ENCODE data around the gene SCAF4. TPM values are rescaled to one million over a fixed set of nuclear protein-coding genes. Genes with fewer than 3 reads are reported as not detected.

The SCAF4 gene
- total and polyA plus RNA-seq, 3 donors from 2014 or later: 44.0 to 50.2 (median 45.3) TPM

DNA sequence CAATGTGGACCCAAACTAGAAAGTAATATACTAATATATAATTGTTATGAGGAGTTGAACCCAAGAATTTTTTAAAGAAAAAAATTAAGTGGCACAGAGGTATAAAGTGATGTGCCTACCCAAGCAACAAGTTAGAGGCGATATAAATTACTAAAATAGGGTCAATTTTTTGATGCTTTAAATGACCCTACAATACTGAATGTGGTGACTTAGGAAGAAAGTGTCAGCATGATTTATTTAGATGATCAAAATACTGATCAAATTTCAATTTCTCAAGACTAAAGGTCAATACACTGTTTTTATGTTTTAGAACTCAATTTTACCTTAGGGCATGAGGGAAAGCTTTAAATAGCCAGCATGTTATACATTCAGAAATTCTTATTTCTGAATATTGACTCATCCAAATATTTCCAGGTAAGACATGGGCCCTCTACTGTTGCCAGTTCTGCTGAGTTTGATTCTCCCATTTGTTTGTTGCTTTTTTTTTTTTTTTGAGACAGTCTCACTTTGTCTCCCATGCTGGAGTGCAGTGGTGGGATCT is 20.1 kb downstream of the SCAF4 start:
- WGBS, 2 donors: 97 to 100% methylated on average over 1 of the region's 1 CpG
- no peak overlapping the region for H3K27ac ChIP-seq
- DNase-seq: no peak
- H3K36me3 ChIP-seq (ENCODE audit: low read depth, missing control alignments): no peaks in the 10 kb centered on the region
- H3K4me1 ChIP-seq: peaks cover 11% of the 10 kb centered on the region
- intact Hi-C loops (cut with DNase I; ENCODE audit: low total_unique reads): no loop called here
- no peaks in the 10 kb centered on the region for H3K27me3 ChIP-seq
- H3K4me3 ChIP-seq: no peak overlapping the region
- H3K9me3 ChIP-seq: no peaks in the 10 kb centered on the region
- TF ChIP-seq POLR2A (IDR thresholded peaks at IDR 0.05): no peak
- TF ChIP-seq, protein P1, sequence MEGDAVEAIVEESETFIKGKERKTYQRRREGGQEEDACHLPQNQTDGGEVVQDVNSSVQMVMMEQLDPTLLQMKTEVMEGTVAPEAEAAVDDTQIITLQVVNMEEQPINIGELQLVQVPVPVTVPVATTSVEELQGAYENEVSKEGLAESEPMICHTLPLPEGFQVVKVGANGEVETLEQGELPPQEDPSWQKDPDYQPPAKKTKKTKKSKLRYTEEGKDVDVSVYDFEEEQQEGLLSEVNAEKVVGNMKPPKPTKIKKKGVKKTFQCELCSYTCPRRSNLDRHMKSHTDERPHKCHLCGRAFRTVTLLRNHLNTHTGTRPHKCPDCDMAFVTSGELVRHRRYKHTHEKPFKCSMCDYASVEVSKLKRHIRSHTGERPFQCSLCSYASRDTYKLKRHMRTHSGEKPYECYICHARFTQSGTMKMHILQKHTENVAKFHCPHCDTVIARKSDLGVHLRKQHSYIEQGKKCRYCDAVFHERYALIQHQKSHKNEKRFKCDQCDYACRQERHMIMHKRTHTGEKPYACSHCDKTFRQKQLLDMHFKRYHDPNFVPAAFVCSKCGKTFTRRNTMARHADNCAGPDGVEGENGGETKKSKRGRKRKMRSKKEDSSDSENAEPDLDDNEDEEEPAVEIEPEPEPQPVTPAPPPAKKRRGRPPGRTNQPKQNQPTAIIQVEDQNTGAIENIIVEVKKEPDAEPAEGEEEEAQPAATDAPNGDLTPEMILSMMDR (IDR thresholded peaks at IDR 0.05): no peak

DNA sequence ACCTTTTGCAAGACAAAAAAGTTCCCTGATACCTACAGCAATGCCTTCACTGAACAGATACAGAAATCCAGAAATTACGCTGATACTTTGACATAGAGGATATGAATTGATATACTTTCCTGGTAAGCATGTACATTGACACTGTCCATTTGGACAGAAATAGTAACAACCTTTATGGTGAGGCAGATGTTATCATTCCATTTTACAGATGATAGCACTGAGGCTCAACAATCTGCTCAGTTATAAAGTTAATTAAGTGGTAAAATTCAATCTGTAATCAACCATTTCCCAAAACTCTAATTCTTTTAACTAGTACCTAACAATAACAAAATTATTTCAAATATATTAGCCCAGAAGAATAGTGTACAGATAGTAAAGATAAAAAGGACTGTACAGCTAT is 20.6 kb downstream of the SCAF4 start:
- TF ChIP-seq POLR2A (IDR thresholded peaks at IDR 0.05): no peak
- TF ChIP-seq, protein P1 (IDR thresholded peaks at IDR 0.05): no peak
- intact Hi-C loops (cut with DNase I; ENCODE audit: low total_unique reads): no loop called here
- H3K36me3 ChIP-seq (ENCODE audit: low read depth, missing control alignments): no peaks in the 10 kb centered on the region
- no peaks in the 10 kb centered on the region for H3K27me3 ChIP-seq
- no peak overlapping the region for H3K4me3 ChIP-seq
- no peak for DNase-seq
- no peaks in the 10 kb centered on the region for H3K9me3 ChIP-seq
- peaks cover 10% of the 10 kb centered on the region for H3K4me1 ChIP-seq
- no peak overlapping the region for H3K27ac ChIP-seq
- 91 to 100% methylated on average over 1 of the region's 1 CpG for WGBS, 2 donors

DNA sequence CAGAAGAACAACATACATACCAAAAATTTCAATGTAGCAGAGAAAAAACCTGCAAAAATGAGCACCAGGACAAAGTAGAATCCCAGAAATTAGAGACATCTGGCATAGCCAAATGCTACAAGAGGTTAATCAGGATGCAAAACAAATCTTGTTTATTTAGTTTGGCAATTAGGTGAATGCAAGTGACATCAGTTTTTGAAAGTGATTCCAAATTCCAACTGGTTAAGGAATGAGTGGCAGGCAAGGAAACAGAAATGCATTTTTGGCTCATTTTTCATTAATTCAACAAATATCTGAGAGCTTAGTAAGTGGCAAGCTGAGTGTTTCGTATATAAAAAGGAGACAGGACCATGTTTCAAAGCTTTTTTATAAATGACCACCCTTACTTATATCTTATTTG is 21.3 kb downstream of the SCAF4 start:
- 57 to 58% methylated on average over 1 of the region's 1 CpG for WGBS, 2 donors
- Histone ChIP-seq H3K4me3 (no peak overlapping the region), H3K27ac (no peak overlapping the region), H3K36me3 (ENCODE audit: low read depth, missing control alignments) (no peaks in the 10 kb centered on the region), H3K4me1 (peaks cover 2% of the 10 kb centered on the region), H3K9me3 (no peaks in the 10 kb centered on the region), H3K27me3 (no peaks in the 10 kb centered on the region)
- no peak for DNase-seq
- intact Hi-C loops (cut with DNase I; ENCODE audit: low total_unique reads): no loop called here
- no peak for TF ChIP-seq POLR2A (IDR thresholded peaks at IDR 0.05)
- TF ChIP-seq, protein P1 (IDR thresholded peaks at IDR 0.05): no peak

DNA sequence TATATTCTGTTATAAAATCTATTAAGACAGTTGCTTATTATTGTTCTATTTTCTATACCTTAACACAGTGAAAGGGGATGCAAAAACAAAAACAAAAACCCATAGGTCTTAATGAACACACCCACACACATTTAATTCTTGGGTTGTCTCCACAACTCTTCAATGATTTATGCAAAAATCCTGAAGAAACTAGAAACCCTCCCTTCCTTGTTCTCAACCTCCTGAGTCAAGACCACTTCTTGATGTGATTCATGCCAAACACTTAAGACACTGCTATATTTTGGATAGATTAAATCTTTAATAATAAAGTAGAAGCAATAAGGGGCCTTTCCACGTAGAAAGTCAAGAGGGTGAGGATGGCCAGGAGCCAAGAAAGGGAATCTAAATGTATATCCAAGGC is 23.4 kb downstream of the SCAF4 start:
- no peaks in the 10 kb centered on the region for H3K9me3 ChIP-seq
- TF ChIP-seq, protein P1 (IDR thresholded peaks at IDR 0.05): no peak
- TF ChIP-seq POLR2A (IDR thresholded peaks at IDR 0.05): no peak
- H3K36me3 ChIP-seq (ENCODE audit: low read depth, missing control alignments): no peaks in the 10 kb centered on the region
- H3K27me3 ChIP-seq: no peaks in the 10 kb centered on the region
- H3K4me1 ChIP-seq: no peaks in the 10 kb centered on the region
- no peak for DNase-seq
- WGBS, 2 donors: 52 to 70% methylated on average over 1 of the region's 1 CpG
- intact Hi-C loops (cut with DNase I; ENCODE audit: low total_unique reads): no loop called here
- no peak overlapping the region for H3K4me3 ChIP-seq
- H3K27ac ChIP-seq: no peak overlapping the region

DNA sequence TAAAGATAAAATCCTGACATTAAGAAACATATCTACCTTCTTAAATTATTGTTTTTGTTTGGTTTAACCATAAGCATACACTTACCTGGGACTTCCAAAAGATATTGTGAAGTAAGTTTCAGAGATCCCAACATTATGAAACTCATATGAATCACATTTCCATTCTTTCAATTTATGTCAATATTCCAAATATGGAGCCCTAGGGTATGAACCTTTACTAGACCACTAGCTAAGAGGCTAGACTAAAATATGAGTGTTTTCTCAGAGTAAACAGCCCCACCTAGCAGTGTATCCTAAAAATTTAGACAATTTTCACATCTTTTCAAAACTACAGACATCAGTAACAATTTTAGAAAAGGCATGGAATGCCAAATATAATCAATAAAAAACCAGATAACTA is 24.4 kb downstream of the SCAF4 start:
- Histone ChIP-seq H3K27me3 (no peaks in the 10 kb centered on the region), H3K9me3 (no peaks in the 10 kb centered on the region), H3K4me1 (no peaks in the 10 kb centered on the region), H3K27ac (no peak overlapping the region), H3K4me3 (no peak overlapping the region), H3K36me3 (ENCODE audit: low read depth, missing control alignments) (no peaks in the 10 kb centered on the region)
- DNase-seq: no peak
- intact Hi-C loops (cut with DNase I; ENCODE audit: low total_unique reads): no loop called here
- TF ChIP-seq, protein P1 (IDR thresholded peaks at IDR 0.05): no peak
- no peak for TF ChIP-seq POLR2A (IDR thresholded peaks at IDR 0.05)
